Measurements from ENCODE around the gene TXNL4B.
A peak's percentile ranks its signal among the peaks of the same experiment; 100 is the strongest.
"Not testable (repeated sequence)": the region's sequence is repeated elsewhere in the genome, so short reads cannot be mapped to it uniquely, and the experiment has no call there.

Gene TXNL4B

GRCh38 chr16:72073560-72074230, 19.7 kb downstream of the TXNL4B start:
- TF ChIP-seq ZFX (IDR thresholded peaks at IDR 0.05; ENCODE audit: borderline replicate concordance): no peak
- no peak for TF ChIP-seq CTCF (IDR thresholded peaks at IDR 0.05)
- H3K27ac ChIP-seq: no peak overlapping the region

GRCh38 chr16:72072514-72073342, 20.7 kb downstream of the TXNL4B start:
- TF ChIP-seq ZFX (IDR thresholded peaks at IDR 0.05; ENCODE audit: borderline replicate concordance) (no peak), CTCF (IDR thresholded peaks at IDR 0.05) (no peak)
- H3K27ac ChIP-seq: no peak overlapping the region

GRCh38 chr16:72068930-72069329, 24.5 kb downstream of the TXNL4B start:
- TF ChIP-seq ZFX (IDR thresholded peaks at IDR 0.05; ENCODE audit: borderline replicate concordance) (no peak), CTCF (IDR thresholded peaks at IDR 0.05) (no peak)
- H3K27ac ChIP-seq: no peak overlapping the region

GRCh38 chr16:72066747-72067146, 26.7 kb downstream of the TXNL4B start:
- TF ChIP-seq CTCF (IDR thresholded peaks at IDR 0.05): peak; percentile 77
- no peak for TF ChIP-seq ZFX (IDR thresholded peaks at IDR 0.05; ENCODE audit: borderline replicate concordance)
- no peak overlapping the region for H3K27ac ChIP-seq

GRCh38 chr16:72064361-72064894, 29.0 kb downstream of the TXNL4B start:
- H3K27ac ChIP-seq: no peak overlapping the region
- TF ChIP-seq CTCF (IDR thresholded peaks at IDR 0.05) (no peak), ZFX (IDR thresholded peaks at IDR 0.05; ENCODE audit: borderline replicate concordance) (no peak)

GRCh38 chr16:72061564-72061963, 31.9 kb downstream of the TXNL4B start:
- TF ChIP-seq ZFX (IDR thresholded peaks at IDR 0.05; ENCODE audit: borderline replicate concordance): no peak
- no peak for TF ChIP-seq CTCF (IDR thresholded peaks at IDR 0.05)

GRCh38 chr16:72060405-72060804, 33.0 kb downstream of the TXNL4B start:
- TF ChIP-seq ZFX (IDR thresholded peaks at IDR 0.05; ENCODE audit: borderline replicate concordance) (no peak), CTCF (IDR thresholded peaks at IDR 0.05) (no peak)
- H3K27ac ChIP-seq: no peak overlapping the region

More at GRCh38 chr16:72061564-72061963, 31.9 kb downstream of the TXNL4B start:
- H3K27ac ChIP-seq: no peak overlapping the region

GRCh38 chr16:72059060-72059459, 34.4 kb downstream of the TXNL4B start:
- H3K27ac ChIP-seq: not testable (repeated sequence)

- not testable (repeated sequence) for H3K27ac ChIP-seq
Measured at GRCh38 chr16:72057313-72057712, 36.1 kb downstream of the TXNL4B start.

Data from 22Rv1 (cell line).